ENCODE measurements around the gene MCRIP1.

DNA sequence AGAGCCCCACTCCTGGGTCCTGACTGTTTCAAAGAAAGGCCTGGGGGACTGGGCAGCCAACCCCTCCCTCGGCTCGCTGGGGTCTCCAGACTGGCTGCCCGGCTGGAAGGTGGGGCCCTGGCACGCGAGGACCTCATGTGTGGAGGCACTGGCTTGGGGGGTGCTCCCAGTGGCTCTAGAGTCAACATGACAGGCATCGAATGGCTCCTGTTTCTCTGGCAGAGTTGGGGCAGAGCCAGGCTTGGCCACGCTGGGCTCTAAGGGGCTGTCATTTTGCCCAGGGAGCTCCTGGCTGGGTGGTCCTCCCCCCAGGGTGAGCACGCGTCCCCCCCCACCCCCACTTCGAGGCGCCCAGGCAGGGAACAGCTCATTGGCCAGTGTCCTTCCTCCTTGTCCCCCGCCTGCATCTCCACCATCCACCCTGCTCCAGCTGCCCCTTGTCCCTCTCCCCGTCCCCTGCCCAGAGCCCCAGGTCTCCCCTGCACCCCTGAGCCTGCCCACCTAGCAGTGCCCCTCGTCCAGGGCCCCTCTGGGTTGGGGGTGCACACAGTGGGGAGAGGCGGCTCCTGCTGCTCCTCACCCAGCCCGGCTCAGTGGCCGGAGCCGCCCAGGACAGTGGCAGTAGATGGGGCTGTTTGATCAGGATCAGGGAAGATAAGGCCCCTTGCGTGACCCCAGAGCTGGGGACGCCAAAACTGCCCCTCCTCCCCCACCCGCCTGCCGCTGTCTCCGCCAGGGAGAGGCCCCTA, 26.5 kb downstream of the MCRIP1 start:
- TF ChIP-seq EGR1 (IDR thresholded peaks at IDR 0.05; ENCODE audit: borderline replicate concordance in 1 of 2, low read depth in 2 of 2, low read length in 2 of 2) = no peak
- TF ChIP-seq, protein P1, sequence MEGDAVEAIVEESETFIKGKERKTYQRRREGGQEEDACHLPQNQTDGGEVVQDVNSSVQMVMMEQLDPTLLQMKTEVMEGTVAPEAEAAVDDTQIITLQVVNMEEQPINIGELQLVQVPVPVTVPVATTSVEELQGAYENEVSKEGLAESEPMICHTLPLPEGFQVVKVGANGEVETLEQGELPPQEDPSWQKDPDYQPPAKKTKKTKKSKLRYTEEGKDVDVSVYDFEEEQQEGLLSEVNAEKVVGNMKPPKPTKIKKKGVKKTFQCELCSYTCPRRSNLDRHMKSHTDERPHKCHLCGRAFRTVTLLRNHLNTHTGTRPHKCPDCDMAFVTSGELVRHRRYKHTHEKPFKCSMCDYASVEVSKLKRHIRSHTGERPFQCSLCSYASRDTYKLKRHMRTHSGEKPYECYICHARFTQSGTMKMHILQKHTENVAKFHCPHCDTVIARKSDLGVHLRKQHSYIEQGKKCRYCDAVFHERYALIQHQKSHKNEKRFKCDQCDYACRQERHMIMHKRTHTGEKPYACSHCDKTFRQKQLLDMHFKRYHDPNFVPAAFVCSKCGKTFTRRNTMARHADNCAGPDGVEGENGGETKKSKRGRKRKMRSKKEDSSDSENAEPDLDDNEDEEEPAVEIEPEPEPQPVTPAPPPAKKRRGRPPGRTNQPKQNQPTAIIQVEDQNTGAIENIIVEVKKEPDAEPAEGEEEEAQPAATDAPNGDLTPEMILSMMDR (IDR thresholded peaks at IDR 0.05 in 2 of 3, conservative IDR thresholded peaks at IDR 0.05 in 1 of 3; ENCODE audit: control insufficient read depth in 2 of 3, extremely low read depth in 1 of 3, insufficient read depth in 1 of 3, low read depth in 3 of 3, low read length in 3 of 3) = no peak
- no peak for TF ChIP-seq YY1 (IDR thresholded peaks at IDR 0.05; ENCODE audit: low read depth, low read length)
- no peak for TF ChIP-seq HCFC1 (IDR thresholded peaks at IDR 0.05; ENCODE audit: low read length)
- no peak for TF ChIP-seq POLR2A (IDR thresholded peaks at IDR 0.05; ENCODE audit: low read depth, low read length)
- no peak for TF ChIP-seq TCF7 (IDR thresholded peaks at IDR 0.05; ENCODE audit: borderline replicate concordance)
